ENCODE data around the gene RALGPS1. TPM values are rescaled to one million over a fixed set of nuclear protein-coding genes. Genes with fewer than 3 reads are reported as not detected.

The RALGPS1 gene
- total RNA-seq, 1 experiment from 2014 or later = 18.6 TPM

DNA sequence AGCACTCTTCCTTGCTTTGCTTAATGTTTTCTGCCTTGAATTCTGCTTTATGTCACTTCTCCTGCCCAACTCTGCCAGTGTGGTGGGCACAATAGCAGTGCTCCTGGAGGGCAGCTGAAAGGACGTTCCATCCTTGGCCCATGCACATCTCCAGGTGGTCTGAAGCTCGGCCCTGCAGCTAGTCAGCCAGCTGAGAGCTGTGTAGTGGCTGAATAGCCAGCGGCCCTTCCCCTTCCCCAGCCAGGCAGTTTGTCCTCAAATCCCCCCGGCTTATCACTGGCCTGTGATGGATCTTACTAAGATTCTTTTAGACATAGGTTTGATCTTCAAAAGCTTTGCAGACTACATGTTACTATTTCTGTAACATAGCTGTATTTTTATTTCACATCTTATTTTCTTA is 250.5 kb downstream of the RALGPS1 start:
- Histone ChIP-seq H2BK120ac (ENCODE audit: low read depth, low read length, poor library complexity, severe bottlenecking) (no peak overlapping the region), H3K23ac (ENCODE audit: insufficient read length, low read depth, low read length) (no peak overlapping the region), H4K20me1 (ENCODE audit: control insufficient read depth, insufficient read depth, insufficient read length) (no peaks in the 10 kb centered on the region), H3K9ac (ENCODE audit: extremely low read depth, insufficient read length, low read length) (no peak overlapping the region), H2BK12ac (ENCODE audit: insufficient read length, low read depth, low read length) (no peak overlapping the region), H3K79me1 (ENCODE audit: insufficient read depth, low read depth, low read length, poor library complexity, severe bottlenecking) (no peaks in the 10 kb centered on the region), H2BK5ac (ENCODE audit: insufficient read length, low read length) (no peak overlapping the region), H3K23me2 (ENCODE audit: insufficient read length, low read depth, low read length, poor library complexity, severe bottlenecking) (no peaks in the 10 kb centered on the region), H3K56ac (ENCODE audit: insufficient read length, low read depth, low read length) (no peak overlapping the region), H2AFZ (ENCODE audit: low read length) (no peak overlapping the region), H3K4me2 (ENCODE audit: insufficient read depth, insufficient read length, low read length) (no peak overlapping the region), H3T11ph (ENCODE audit: low read length) (no peak overlapping the region), H3K27me3 (ENCODE audit: insufficient read depth, low read length) (no peaks in the 10 kb centered on the region), H3K18ac (ENCODE audit: insufficient read length, low read depth, low read length) (no peak overlapping the region), H3K4ac (ENCODE audit: low read depth, low read length) (no peak overlapping the region), H4K91ac (ENCODE audit: insufficient read length, low read depth, low read length) (no peak overlapping the region), H3K79me2 (ENCODE audit: insufficient read depth, low read length) (no peaks in the 10 kb centered on the region), H3K27ac (ENCODE audit: insufficient read length, low read depth, low read length) (no peak overlapping the region), H2BK15ac (ENCODE audit: low read depth, low read length) (no peak overlapping the region), H4K8ac (replicated peaks; ENCODE audit: insufficient read length, low read depth, low read length) (no peak overlapping the region), H3K14ac (ENCODE audit: insufficient read depth, low read length) (no peak overlapping the region), H2AK5ac (ENCODE audit: insufficient read length, low read length) (no peak overlapping the region), H3K9me3 (ENCODE audit: control insufficient read depth, low read depth, low read length) (no peaks in the 10 kb centered on the region), H2BK20ac (ENCODE audit: low read depth, low read length, poor library complexity, severe bottlenecking) (no peak overlapping the region), H3K4me1 (ENCODE audit: insufficient read depth, low read length) (no peaks in the 10 kb centered on the region; the same call in 1 of the 2 replicates), H4K5ac (ENCODE audit: insufficient read length, low read depth, low read length) (no peak overlapping the region)
- Mint-ChIP-seq H3K4me1 (peaks cover 12% of the 10 kb centered on the region in 2 experiments), H3K9me3 (no peaks in the 10 kb centered on the region), H3K4me3 (no peak overlapping the region), H3K36me3 (ENCODE audit: insufficient read depth in 1 of 3, low read depth in 3 of 3) (peaks cover 0 to 3% (median 0%) of the 10 kb centered on the region in 3 experiments; a peak in 3 of 7 replicates), H3K27ac (no peak overlapping the region), H3K27me3 (ENCODE audit: low read depth) (no peaks in the 10 kb centered on the region)
- DNase-seq = no peak
- TF ChIP-seq, protein P1, sequence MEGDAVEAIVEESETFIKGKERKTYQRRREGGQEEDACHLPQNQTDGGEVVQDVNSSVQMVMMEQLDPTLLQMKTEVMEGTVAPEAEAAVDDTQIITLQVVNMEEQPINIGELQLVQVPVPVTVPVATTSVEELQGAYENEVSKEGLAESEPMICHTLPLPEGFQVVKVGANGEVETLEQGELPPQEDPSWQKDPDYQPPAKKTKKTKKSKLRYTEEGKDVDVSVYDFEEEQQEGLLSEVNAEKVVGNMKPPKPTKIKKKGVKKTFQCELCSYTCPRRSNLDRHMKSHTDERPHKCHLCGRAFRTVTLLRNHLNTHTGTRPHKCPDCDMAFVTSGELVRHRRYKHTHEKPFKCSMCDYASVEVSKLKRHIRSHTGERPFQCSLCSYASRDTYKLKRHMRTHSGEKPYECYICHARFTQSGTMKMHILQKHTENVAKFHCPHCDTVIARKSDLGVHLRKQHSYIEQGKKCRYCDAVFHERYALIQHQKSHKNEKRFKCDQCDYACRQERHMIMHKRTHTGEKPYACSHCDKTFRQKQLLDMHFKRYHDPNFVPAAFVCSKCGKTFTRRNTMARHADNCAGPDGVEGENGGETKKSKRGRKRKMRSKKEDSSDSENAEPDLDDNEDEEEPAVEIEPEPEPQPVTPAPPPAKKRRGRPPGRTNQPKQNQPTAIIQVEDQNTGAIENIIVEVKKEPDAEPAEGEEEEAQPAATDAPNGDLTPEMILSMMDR (conservative IDR thresholded peaks at IDR 0.05) = no peak
- WGBS (ENCODE audit: extremely low coverage, insufficient read length, low lambda C conversion rate) = no CpG with 5 or more reads among the region's 4 CpGs

All from H9 (cell line).